ENCODE data around the gene CTNS. TPM values are rescaled to one million over a fixed set of nuclear protein-coding genes. Genes with fewer than 3 reads are reported as not detected.

The CTNS gene
- total RNA-seq, 1 donor = 25.9 TPM

DNA sequence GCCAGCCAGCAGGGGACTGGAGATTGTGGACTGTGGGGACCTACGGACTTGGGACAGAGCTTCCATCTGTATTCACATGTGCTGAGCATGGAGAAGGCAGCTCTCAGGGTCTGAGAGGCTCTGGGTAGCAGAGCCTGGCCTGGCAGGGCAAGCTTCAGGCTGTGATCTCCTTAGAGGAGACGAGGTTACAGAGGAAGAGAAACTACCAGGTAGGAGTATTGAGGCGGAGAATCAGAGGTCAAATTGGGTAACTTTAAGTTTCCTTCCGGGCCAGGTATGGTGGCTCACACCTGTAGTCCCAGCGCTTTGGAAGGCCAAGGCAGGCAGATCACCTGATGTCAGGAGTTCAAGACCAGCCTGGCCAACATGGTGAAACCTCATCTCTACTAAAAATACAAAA is 8.8 kb downstream of the CTNS start:
- DNase-seq (ENCODE audit: low read depth) = no peak
- no peak for TF ChIP-seq CTCF (IDR thresholded peaks at IDR 0.05; ENCODE audit: insufficient read depth, low read depth, low read length)
- H3K4me3 ChIP-seq (ENCODE audit: low read depth, low read length) = no peak overlapping the region

DNA sequence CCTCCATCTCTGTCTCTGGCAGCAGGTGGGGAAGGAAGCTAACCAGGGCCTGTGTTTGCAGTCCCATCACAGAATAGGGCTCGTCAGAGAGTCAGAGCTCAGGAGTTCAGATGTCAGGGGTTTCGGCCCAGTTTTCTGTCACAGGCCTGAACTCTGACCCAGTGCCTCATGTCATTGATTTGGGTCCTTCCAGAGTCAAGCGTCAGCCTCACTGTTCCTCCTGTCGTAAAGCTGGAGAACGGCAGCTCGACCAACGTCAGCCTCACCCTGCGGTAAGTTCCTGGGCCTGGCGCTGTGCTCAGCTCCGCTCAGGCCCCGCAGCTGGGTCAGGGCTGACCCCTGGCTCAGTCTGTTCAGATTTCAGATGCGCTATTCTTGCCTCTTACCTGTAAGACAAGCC is 10.7 kb downstream of the CTNS start:
- TF ChIP-seq CTCF (IDR thresholded peaks at IDR 0.05; ENCODE audit: insufficient read depth, low read depth, low read length) = no peak
- no peak for DNase-seq (ENCODE audit: low read depth)
- H3K4me3 ChIP-seq (ENCODE audit: low read depth, low read length) = no peak overlapping the region

GRCh38 chr17:3647769-3648555 is 11.4 kb downstream of the CTNS start:
- no peak overlapping the region for H3K4me3 ChIP-seq (ENCODE audit: low read depth, low read length)
- TF ChIP-seq CTCF (IDR thresholded peaks at IDR 0.05; ENCODE audit: insufficient read depth, low read depth, low read length) = peak; percentile 54
- peak; percentile 60 for DNase-seq (ENCODE audit: low read depth)

DNA sequence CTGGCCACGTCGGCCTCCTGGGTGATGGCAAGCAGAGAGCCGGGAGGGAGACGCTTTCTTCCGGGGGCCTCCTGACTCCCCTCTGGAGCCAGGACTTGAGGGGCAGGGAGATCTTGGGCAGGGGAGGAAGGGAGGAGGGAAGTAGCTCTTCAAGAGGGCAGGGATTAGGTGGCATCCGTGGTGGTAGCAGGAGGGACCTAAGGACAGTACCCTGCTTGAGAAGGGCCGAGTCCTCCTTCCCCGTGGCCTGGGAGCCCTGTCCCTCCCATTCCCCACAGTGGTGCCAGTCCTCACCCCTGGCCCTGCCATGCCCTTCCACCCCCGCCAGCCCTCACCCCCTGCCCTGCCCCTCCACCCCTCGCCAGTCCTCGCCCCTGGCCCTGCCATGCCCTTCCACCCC is 19.2 kb downstream of the CTNS start:
- TF ChIP-seq CTCF (IDR thresholded peaks at IDR 0.05; ENCODE audit: insufficient read depth, low read depth, low read length) = no peak
- no peak overlapping the region for H3K4me3 ChIP-seq (ENCODE audit: low read depth, low read length)
- DNase-seq (ENCODE audit: low read depth) = no peak

GRCh38 chr17:3656353-3656752 is 19.8 kb downstream of the CTNS start:
- no peak for TF ChIP-seq CTCF (IDR thresholded peaks at IDR 0.05; ENCODE audit: insufficient read depth, low read depth, low read length)
- H3K4me3 ChIP-seq (ENCODE audit: low read depth, low read length) = no peak overlapping the region
- no peak for DNase-seq (ENCODE audit: low read depth)

- DNase-seq (ENCODE audit: low read depth) = no peak
- no peak for TF ChIP-seq CTCF (IDR thresholded peaks at IDR 0.05; ENCODE audit: insufficient read depth, low read depth, low read length)
- H3K4me3 ChIP-seq (ENCODE audit: low read depth, low read length) = no peak overlapping the region
Observed at GRCh38 chr17:3656755-3657587, 20.4 kb downstream of the CTNS start.
